Left renal pelvis (tissue), 4 donors: Measurements from ENCODE around the gene TSC2. TPM values are rescaled to one million over a fixed set of nuclear protein-coding genes. Genes with fewer than 3 reads are reported as not detected.
"Not testable (repeated sequence)": the region's sequence is repeated elsewhere in the genome, so short reads cannot be mapped to it uniquely, and the experiment has no call there.

Source experiments
- DNase-seq, 4 donors: peaks; one replicate each; pipeline ENCODE4 v3.0.0-alpha.2; 2013; ENCODE audit warnings: low read depth in 4 of 4, low spot score in 3 of 4
- polyA plus RNA-seq, 4 donors: library from polyadenylated mRNA; unstranded; fragments of 120-200 nt; gene quantifications; one replicate each; pipeline ENCODE4 v1.2.1, GENCODE V29; 2013; ENCODE audit not compliant: insufficient read length in 4 of 4

The TSC2 gene
- polyA plus RNA-seq, 4 donors: 121 to 183 (median 146) TPM

- DNase-seq: not testable (repeated sequence)
These were observed 67.3 kb downstream of the TSC2 start for GRCh38 chr16:2114885-2115590.

- DNase-seq: no peak
These were observed 67.8 kb downstream of the TSC2 start for GRCh38 chr16:2115591-2115973.

- not testable (repeated sequence) for DNase-seq
These were observed 68.6 kb downstream of the TSC2 start for GRCh38 chr16:2116428-2116827.

GRCh38 chr16:2117341-2117740 lies 69.6 kb downstream of the TSC2 start:
- DNase-seq: not testable (repeated sequence)

GRCh38 chr16:2117960-2118722 lies 70.4 kb downstream of the TSC2 start:
- DNase-seq: not testable (repeated sequence)

- not testable (repeated sequence) for DNase-seq
These were observed 73.5 kb downstream of the TSC2 start for GRCh38 chr16:2121325-2121724.

- no peak for DNase-seq
These were observed 74.1 kb downstream of the TSC2 start for GRCh38 chr16:2121853-2122252.

- no peak for DNase-seq
These were observed 74.6 kb downstream of the TSC2 start for GRCh38 chr16:2122429-2122828.

- DNase-seq: not testable (repeated sequence)
These were observed 75.3 kb downstream of the TSC2 start for GRCh38 chr16:2122934-2123683.

GRCh38 chr16:2123706-2124376 lies 76.1 kb downstream of the TSC2 start:
- not testable (repeated sequence) for DNase-seq

- not testable (repeated sequence) for DNase-seq
These were observed 76.5 kb downstream of the TSC2 start for GRCh38 chr16:2124377-2124693.

GRCh38 chr16:2124694-2125444 lies 77.1 kb downstream of the TSC2 start:
- peak in 1 of 4 donors; percentile 39 for DNase-seq

- not testable (repeated sequence) for DNase-seq
These were observed 77.8 kb downstream of the TSC2 start for GRCh38 chr16:2125609-2126008.

- DNase-seq: not testable (repeated sequence)
These were observed 78.5 kb downstream of the TSC2 start for GRCh38 chr16:2126161-2126743.

GRCh38 chr16:2126928-2127556 lies 79.3 kb downstream of the TSC2 start:
- DNase-seq: not testable (repeated sequence)

GRCh38 chr16:2127630-2128280 lies 80.0 kb downstream of the TSC2 start:
- DNase-seq: not testable (repeated sequence)

GRCh38 chr16:2129251-2129650 lies 81.5 kb downstream of the TSC2 start:
- DNase-seq: not testable (repeated sequence)

GRCh38 chr16:2129890-2130447 lies 82.2 kb downstream of the TSC2 start:
- not testable (repeated sequence) for DNase-seq
